ENCODE measurements around the gene MCM10. TPM values are rescaled to one million over a fixed set of nuclear protein-coding genes. Genes with fewer than 3 reads are reported as not detected.
"Not testable (repeated sequence)": the region's sequence is repeated elsewhere in the genome, so short reads cannot be mapped to it uniquely, and the experiment has no call there.

Gene MCM10
- total RNA-seq, 1 experiment from 2014 or later, result 24.5 TPM

DNA sequence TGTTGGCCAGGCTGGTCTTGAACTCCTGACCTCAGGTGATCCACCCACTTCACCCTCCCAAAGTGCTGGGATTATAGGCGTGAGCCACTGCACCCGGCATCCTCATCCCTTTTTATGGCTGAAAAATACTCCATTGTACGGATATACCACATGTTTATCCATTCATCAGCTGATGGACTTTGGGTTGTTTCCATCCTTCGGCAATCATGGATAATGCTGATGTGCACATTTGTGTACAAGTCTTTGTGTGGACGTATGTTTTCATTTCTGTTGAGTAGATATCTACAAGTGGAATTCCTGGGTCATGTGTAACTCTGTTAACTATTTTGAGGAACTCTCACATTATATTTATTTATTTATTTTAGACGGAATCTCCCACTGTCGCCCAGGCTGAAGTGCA lies 78.6 kb downstream of the MCM10 start:
- no peaks in the 10 kb centered on the region for H3F3A ChIP-seq (ENCODE audit: insufficient read depth, low read depth)
- TF ChIP-seq, protein P1, sequence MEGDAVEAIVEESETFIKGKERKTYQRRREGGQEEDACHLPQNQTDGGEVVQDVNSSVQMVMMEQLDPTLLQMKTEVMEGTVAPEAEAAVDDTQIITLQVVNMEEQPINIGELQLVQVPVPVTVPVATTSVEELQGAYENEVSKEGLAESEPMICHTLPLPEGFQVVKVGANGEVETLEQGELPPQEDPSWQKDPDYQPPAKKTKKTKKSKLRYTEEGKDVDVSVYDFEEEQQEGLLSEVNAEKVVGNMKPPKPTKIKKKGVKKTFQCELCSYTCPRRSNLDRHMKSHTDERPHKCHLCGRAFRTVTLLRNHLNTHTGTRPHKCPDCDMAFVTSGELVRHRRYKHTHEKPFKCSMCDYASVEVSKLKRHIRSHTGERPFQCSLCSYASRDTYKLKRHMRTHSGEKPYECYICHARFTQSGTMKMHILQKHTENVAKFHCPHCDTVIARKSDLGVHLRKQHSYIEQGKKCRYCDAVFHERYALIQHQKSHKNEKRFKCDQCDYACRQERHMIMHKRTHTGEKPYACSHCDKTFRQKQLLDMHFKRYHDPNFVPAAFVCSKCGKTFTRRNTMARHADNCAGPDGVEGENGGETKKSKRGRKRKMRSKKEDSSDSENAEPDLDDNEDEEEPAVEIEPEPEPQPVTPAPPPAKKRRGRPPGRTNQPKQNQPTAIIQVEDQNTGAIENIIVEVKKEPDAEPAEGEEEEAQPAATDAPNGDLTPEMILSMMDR (conservative IDR thresholded peaks at IDR 0.05), result no peak
- no peak for TF ChIP-seq EZH2 (IDR thresholded peaks at IDR 0.05; ENCODE audit: low read depth)
- no peak overlapping the region for H3K27ac ChIP-seq
- H3K4me1 ChIP-seq (replicated peaks; ENCODE audit: insufficient read depth), result no peaks in the 10 kb centered on the region
- ChIA-PET CTCF (interaction anchor here (0.7 kb wide), 1 partner anchor 36 kb away, joined by 3 read pairs; no protein-coding TSS in a partner anchor), POLR2A (ENCODE audit: unreplicated experiment) (interaction anchor here (0.5 kb wide), 1 partner anchor 10 kb away, joined by 3 read pairs; no protein-coding TSS in a partner anchor)
- intact Hi-C loops (cut with micrococcal nuclease; ENCODE audit: unreplicated experiment), result no loop called here
- no peak for DNase-seq
- no peaks in the 10 kb centered on the region for H3K27me3 ChIP-seq (ENCODE audit: insufficient read depth, low read depth)
- no peaks in the 10 kb centered on the region for H3K36me3 ChIP-seq (ENCODE audit: low read depth)
- no peaks in the 10 kb centered on the region for H3K79me2 ChIP-seq (ENCODE audit: low read depth)
- no TSS peak for BruUV-seq (replicated peaks)
- no peaks in the 10 kb centered on the region for H3K9me2 ChIP-seq (ENCODE audit: insufficient read depth)
- no peak overlapping the region for H3K4me2 ChIP-seq
- H2AFZ ChIP-seq, result no peak overlapping the region
- H3K9me3 ChIP-seq (ENCODE audit: insufficient read depth, low read depth), result no peaks in the 10 kb centered on the region
- H4K20me1 ChIP-seq (ENCODE audit: insufficient read depth), result no peaks in the 10 kb centered on the region
- H3K4me3 ChIP-seq, result no peak overlapping the region

DNA sequence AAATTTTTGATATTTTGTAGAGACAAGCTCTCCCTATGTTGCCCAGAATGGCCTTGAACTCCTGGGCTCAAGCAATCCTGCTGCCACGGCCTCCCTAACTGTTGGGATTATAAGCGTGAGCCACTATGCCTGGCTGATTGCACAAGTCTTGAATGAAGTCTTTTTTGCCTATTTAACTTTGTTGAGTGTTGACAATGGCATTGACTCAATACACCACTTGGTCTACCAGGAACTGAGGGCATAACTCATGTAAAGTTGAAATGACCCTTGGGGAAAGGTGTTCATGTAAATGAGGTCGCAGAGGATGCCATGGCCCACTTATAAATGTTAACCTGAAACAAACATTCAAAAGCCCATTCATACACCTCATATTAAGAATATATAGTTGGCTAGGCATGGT lies 80.3 kb downstream of the MCM10 start:
- Histone ChIP-seq H3K9me2 (ENCODE audit: insufficient read depth) (no peaks in the 10 kb centered on the region), H2AFZ (no peak overlapping the region), H3K79me2 (ENCODE audit: low read depth) (no peaks in the 10 kb centered on the region), H3K9me3 (ENCODE audit: insufficient read depth, low read depth) (no peaks in the 10 kb centered on the region), H3K36me3 (ENCODE audit: low read depth) (no peaks in the 10 kb centered on the region), H3K4me2 (no peak overlapping the region), H3K27me3 (ENCODE audit: insufficient read depth, low read depth) (no peaks in the 10 kb centered on the region), H3K4me1 (replicated peaks; ENCODE audit: insufficient read depth) (no peaks in the 10 kb centered on the region), H3K4me3 (no peak overlapping the region), H3F3A (ENCODE audit: insufficient read depth, low read depth) (no peaks in the 10 kb centered on the region), H3K27ac (no peak overlapping the region), H4K20me1 (ENCODE audit: insufficient read depth) (no peaks in the 10 kb centered on the region)
- BruUV-seq (replicated peaks), result no TSS peak
- CTCF ChIA-PET, result no interaction called here
- intact Hi-C loops (cut with micrococcal nuclease; ENCODE audit: unreplicated experiment), result no loop called here
- DNase-seq, result no peak
- POLR2A ChIA-PET (ENCODE audit: unreplicated experiment), result no interaction called here
- no peak for TF ChIP-seq EZH2 (IDR thresholded peaks at IDR 0.05; ENCODE audit: low read depth)
- TF ChIP-seq, protein P1 (conservative IDR thresholded peaks at IDR 0.05), result no peak

DNA sequence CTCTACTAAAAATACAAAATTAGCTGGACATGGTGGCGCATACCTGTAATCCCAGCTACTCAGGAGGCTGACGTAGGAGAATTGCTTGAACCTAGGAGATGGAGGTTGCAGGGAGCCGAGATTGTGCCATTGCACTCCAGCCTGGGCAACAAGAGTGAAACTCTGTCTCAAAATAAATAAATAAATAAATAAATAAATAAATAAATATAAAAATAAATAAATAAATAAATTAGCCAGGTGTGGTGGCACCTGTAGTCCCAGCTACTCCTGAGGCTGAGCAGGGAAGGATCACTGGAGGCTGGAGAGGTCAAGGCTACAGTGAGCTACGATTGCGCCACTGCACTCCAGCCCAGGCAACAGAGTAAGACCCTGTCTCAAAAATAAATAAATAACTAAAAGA lies 80.9 kb downstream of the MCM10 start:
- H4K20me1 ChIP-seq (ENCODE audit: insufficient read depth); BruUV-seq (replicated peaks); H3K36me3 ChIP-seq (ENCODE audit: low read depth); H3K9me2 ChIP-seq (ENCODE audit: insufficient read depth); H3K79me2 ChIP-seq (ENCODE audit: low read depth); H3K27ac ChIP-seq; H3K27me3 ChIP-seq (ENCODE audit: insufficient read depth, low read depth); H3K4me1 ChIP-seq (replicated peaks; ENCODE audit: insufficient read depth); H3K9me3 ChIP-seq (ENCODE audit: insufficient read depth, low read depth); DNase-seq; H3F3A ChIP-seq (ENCODE audit: insufficient read depth, low read depth); H3K4me3 ChIP-seq; POLR2A ChIA-PET (ENCODE audit: unreplicated experiment); H2AFZ ChIP-seq; CTCF ChIA-PET; intact Hi-C loops (cut with micrococcal nuclease; ENCODE audit: unreplicated experiment); H3K4me2 ChIP-seq: not testable (repeated sequence)

DNA sequence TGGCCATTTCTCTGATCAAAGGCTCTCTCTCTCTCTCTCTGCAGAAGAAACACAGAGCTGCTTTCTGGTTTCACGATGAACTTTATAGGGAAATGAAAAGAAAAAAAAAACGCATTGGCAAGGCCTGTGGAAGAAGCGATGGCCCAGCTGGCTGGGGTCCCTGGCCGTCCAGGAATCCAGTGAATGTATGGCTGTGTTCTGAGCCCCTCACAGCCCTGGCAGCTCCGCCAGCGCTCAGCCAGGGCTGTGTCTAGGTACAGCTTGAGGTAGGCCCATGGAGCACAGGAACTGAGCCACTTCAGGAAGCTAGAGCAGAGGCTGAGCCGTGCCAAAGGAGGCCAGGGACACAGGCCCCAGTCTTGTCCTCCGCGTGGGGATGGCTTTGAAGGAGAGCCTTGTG lies 85.9 kb downstream of the MCM10 start:
- no peak overlapping the region for H3K27ac ChIP-seq
- DNase-seq, result no peak
- CTCF ChIA-PET, result no interaction called here
- H3K79me2 ChIP-seq (ENCODE audit: low read depth), result no peaks in the 10 kb centered on the region
- intact Hi-C loops (cut with micrococcal nuclease; ENCODE audit: unreplicated experiment), result no loop called here
- H3K4me1 ChIP-seq (replicated peaks; ENCODE audit: insufficient read depth), result no peaks in the 10 kb centered on the region
- no peak overlapping the region for H3K4me3 ChIP-seq
- H3K4me2 ChIP-seq, result no peak overlapping the region
- no peak for TF ChIP-seq EZH2 (IDR thresholded peaks at IDR 0.05; ENCODE audit: low read depth)
- TF ChIP-seq, protein P1 (conservative IDR thresholded peaks at IDR 0.05), result no peak
- no peaks in the 10 kb centered on the region for H3K9me2 ChIP-seq (ENCODE audit: insufficient read depth)
- H3K36me3 ChIP-seq (ENCODE audit: low read depth), result no peaks in the 10 kb centered on the region
- POLR2A ChIA-PET (ENCODE audit: unreplicated experiment), result no interaction called here
- H3F3A ChIP-seq (ENCODE audit: insufficient read depth, low read depth), result no peaks in the 10 kb centered on the region
- no peaks in the 10 kb centered on the region for H3K27me3 ChIP-seq (ENCODE audit: insufficient read depth, low read depth)
- no TSS peak for BruUV-seq (replicated peaks)
- H3K9me3 ChIP-seq (ENCODE audit: insufficient read depth, low read depth), result no peaks in the 10 kb centered on the region
- H2AFZ ChIP-seq, result no peak overlapping the region
- no peaks in the 10 kb centered on the region for H4K20me1 ChIP-seq (ENCODE audit: insufficient read depth)
